HG03439 (cell line): Measurements from ENCODE around the gene NRARP.

Experiments used
- ATAC-seq: cut with Tn5 transposase; IDR thresholded peaks from one replicate; pipeline ENCODE4 v1.9.1; 2021; ENCODE audit warnings: mild to moderate bottlenecking, moderate library complexity; ENCODE audit not compliant: unreplicated experiment

NRARP gene

GRCh38 chr9:137311986-137312851, 10.1 kb upstream of the NRARP start:
- ATAC-seq: no peak

DNA sequence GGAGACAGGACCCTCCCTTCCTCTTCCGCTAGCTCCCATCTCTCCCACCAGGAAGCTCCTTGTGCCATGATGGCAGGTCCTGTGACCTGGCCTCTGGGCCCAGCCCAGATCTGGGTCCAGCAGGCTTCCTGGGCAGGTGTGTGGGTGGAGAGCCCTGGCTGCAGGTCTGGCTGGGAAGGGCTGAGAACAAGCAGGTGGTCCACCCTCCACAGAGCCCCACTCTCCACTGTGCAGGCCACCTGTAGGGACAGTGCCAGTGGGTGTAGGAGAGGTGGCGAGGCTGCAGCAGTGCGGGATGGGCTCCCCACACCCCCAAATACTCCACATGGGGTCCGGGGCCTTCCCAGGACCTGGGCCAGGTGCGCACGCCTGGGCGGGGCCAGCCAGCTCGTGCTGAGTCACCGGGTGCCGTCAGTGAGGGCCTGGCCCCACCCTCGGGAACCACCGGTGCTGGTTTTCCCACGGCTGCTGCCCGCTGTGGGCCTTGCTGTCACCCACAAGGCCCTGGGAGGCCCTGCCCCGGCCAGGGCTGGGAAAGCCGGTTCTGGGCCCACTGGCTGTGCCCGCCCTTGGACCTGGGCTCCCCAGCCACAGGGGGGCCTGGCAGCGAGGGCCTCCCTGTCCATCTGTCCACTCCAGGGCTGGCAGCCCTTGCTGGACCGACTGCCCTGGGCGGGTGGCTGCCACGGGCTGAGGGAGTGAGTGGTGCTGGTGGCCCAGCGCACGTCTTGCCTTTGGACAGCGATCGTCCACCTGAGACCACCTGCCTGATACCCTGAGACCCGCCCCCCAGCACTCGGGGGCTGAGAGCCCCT, 9.3 kb upstream of the NRARP start:
- ATAC-seq: no peak

- ATAC-seq: no peak
Observed at GRCh38 chr9:137310189-137311052, 8.3 kb upstream of the NRARP start.

- ATAC-seq: no peak
Observed at GRCh38 chr9:137309368-137310188, 7.5 kb upstream of the NRARP start.

GRCh38 chr9:137308057-137308619, 6.1 kb upstream of the NRARP start:
- no peak for ATAC-seq

GRCh38 chr9:137307255-137308056, 5.4 kb upstream of the NRARP start:
- ATAC-seq: no peak

DNA sequence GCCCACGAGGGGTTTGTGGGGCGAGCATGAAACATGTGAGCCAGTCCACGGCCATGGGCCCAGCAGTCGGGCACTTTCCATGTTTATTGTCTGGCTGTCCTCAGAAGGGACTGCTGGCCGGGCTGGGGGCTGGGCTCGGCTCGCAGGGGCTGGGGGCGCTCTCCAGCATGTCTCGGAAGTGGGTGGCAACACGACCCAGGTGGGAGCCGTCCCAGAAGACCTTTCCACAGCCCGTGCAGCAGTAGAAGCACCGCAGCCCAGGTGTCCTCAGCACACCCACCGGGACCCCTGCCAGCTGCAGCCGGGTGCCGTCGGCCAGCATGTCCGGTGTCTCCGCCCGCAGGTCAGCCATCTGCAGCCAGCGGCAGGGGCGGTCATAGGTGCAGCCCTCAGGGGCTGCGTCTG, 4.8 kb upstream of the NRARP start:
- no peak for ATAC-seq

- ATAC-seq: no peak
Observed at GRCh38 chr9:137306066-137306849, 4.2 kb upstream of the NRARP start.

DNA sequence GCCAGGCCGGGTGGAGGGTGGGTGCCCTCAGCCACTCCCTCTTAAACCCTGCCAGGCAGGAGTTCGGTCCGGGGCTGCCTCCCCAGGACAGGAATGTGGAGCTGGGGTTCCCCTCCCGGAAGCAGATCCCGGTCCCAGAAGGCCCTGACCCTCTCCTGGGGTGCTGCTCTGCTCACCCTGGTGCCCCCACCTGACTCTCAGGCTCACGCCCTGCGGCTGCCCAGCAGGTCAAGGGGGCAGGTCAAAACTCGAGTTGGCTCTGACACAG, 3.7 kb upstream of the NRARP start:
- ATAC-seq: no peak

DNA sequence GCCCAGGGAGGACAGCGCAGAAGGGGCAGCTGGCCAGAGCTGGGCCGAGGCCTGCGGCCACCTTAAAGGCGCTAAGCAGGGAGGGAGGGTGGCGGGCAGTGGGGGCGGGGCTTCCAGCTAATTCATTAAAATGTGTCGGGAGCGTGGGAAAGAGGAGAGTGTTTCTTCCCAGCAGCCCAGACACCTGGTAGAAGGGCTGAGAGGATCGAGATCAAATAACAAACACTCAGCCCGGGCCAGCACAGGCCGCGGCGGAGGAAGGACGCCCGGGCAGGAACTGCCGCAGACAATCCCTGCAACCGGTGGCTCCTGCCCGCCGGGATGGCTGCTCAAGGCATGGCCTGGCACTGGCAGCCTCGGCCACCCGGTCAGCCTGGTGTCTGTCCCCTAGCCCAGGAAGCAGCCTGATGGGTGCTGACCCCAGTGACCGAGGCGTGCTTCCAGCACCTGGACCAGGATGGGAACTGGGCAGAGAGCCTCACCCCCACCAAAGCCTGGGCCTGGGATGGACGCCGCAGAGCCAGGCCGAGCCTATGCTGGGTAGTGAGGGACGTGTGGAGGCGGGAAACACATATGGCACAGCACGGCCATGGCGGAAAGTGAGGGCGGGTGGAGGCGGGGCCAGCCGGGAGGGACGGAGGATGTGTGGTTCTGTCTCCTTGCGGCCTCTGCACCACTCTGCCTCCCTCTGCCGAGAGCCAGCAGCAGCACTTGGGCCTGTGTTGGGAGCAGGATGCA, 3.2 kb upstream of the NRARP start:
- no peak for ATAC-seq

DNA sequence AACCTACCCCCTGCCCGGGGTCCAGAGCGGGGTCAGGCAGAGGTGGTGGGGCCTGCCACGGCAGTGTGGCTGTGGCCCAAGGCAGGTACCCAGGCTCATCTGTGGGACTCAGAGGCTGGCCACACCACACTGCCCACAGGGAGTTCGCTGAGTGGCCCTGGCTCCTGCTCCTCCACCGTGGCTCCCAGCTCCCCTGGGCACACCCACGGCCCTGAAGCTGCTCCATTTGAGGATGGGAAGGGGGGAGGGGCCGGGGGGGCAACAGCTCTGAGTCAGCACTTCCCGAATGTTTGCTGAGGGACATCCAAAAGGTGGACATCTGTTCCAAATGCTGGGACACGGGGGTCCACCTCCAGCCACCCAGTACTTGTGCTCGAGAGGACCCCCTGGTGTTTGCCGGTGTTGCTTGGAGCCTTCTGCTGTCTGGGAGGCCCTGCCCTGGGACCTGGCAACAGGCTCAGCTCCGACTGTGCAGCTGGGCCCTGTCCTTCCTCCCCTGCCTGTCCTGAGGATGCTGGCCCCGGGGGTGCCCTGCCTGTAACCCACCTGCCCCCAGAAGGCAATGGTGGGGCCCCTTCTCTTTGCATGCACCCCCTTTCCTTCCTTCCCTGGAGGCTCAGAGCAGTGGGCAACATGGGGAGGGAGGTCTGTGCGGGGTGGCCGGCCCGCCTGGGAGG, 2.5 kb upstream of the NRARP start:
- ATAC-seq: no peak

- ATAC-seq: no peak
Observed at GRCh38 chr9:137303893-137304382, 1.9 kb upstream of the NRARP start.

DNA sequence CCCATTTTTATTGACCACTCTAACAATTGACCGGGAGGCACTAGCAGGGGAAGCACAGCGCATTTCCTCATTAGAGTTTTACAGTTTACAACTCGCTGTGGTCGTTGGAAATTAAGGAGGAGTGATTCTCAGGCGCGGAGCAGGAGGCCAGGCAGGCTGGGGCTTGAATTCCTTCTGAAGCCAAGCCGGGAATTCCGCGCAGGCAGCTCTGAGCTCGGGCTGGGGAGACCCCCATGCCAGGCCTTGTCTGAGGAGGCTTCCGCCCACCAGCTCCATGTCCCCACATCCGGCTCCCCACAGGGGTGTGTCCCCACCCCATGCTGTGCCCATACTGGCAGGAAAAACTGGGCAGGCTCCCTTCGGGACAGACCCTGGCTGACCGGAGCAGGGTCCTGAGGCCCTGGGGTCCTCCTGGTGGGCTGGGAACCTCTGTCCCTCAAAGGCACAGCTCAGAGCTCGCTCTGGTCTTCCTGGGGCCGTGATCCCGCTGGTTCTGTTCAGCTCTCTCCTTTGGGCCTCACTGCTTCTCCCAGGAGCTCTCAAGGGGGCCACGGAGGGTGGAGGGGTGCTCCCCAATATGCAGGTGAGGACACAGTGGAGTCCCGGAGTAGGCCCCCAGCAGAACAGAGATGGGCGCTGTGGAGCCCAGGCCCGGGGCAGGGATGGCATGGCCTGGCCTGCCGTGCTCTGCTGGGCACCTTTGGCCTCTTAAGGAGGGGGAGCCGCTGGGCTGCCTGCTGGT, 1.3 kb upstream of the NRARP start:
- no peak for ATAC-seq

DNA sequence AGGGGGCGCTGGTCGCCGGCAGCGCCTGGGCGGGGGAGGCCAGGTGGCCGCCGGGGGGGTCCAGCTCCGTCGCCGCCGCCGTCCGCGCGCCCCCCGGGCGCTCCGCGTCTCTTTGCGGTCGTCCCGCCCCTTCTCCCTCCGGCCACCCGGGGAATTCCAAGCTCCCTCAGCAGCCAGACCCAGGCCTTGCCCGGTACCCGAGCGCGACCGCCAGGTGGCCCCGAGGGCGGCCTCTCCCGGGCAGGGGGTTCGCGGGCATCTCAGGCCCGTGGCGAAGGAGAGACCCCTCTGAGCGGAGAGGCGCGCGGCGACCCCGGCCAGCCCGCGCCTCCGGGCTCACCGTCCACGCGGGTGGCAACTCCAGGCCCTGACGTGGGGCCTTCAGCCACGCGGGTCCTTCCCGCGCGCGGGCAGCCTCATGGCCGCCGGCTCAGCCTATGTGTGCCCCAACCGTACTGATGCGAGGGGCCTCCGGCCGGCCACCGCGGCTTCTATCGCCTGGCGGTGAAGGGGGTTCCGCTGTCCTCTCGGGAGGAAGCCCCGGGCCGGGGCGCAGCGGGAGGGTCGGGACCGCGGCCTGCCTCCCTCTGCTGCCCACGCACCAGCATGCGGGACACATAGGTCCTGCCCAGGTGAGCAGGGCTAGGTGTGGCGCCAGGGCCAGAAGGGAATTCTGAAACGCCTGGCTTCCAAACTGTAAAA, 529 bp upstream of the NRARP start:
- ATAC-seq: peak; percentile 48

GRCh38 chr9:137301081-137301947, 757 bp downstream of the NRARP start:
- ATAC-seq: peak; percentile 3
